Breast epithelium (tissue), 4 donors: ENCODE data around the gene PALLD. TPM values are rescaled to one million over a fixed set of nuclear protein-coding genes. Genes with fewer than 3 reads are reported as not detected.

Source experiments
- DNase-seq, 2 donors: peaks; one replicate each; pipeline ENCODE4 v3.0.0-alpha.2; 2019; ENCODE audit warnings: low spot score in 2 of 2
- H3K27ac ChIP-seq, 2 donors: fragments of 200-600 bp; sonication (generic) in 1 of 2; one replicate each; pipeline ENCODE4 v1.5.1; 2016 to 2019; ENCODE audit warnings: mild to moderate bottlenecking in 1 of 2
- H3K27me3 ChIP-seq, 2 donors: fragments of 200-600 bp; sonication (generic) in 1 of 2; one replicate each; pipeline versions ENCODE4 v1.5.1 to v1.6.0; 2017 to 2019; ENCODE audit warnings: control low read depth in 1 of 2, mild to moderate bottlenecking in 1 of 2
- H3K36me3 ChIP-seq: fragments of 200-600 bp; one replicate; pipeline ENCODE4 v1.5.1; 2019
- H3K4me1 ChIP-seq, 2 donors: fragments of 200-600 bp; sonication (generic); one replicate each; pipeline ENCODE4 v1.5.1; 2016 to 2019; ENCODE audit warnings: control low read depth in 1 of 2
- H3K4me3 ChIP-seq, 3 donors: fragments of 200-600 bp; sonication (generic); 1 replicate in 2 of 3; 2 replicates in 1 of 3; pipeline ENCODE4 v1.5.1; 2016 to 2019; ENCODE audit warnings: mild to moderate bottlenecking in 3 of 3, moderate library complexity in 2 of 3
- H3K9me3 ChIP-seq, 2 donors: fragments of 200-600 bp; sonication (generic) in 1 of 2; one replicate each; pipeline ENCODE4 v1.5.1; 2016 to 2019; ENCODE audit warnings: control low read depth in 1 of 2
- CTCF ChIP-seq, 3 donors: fragments of 450-650 bp; IDR thresholded peaks; one replicate each; pipeline ENCODE4 v1.5.1; 2016 to 2017; ENCODE audit warnings: antibody characterized with exemption in 3 of 3, mild to moderate bottlenecking in 3 of 3, moderate library complexity in 3 of 3
- POLR2A ChIP-seq: fragments of 450-650 bp; IDR thresholded peaks from one replicate; pipeline ENCODE4 v1.6.1; 2016; ENCODE audit warnings: antibody characterized with exemption, mild to moderate bottlenecking, moderate library complexity
- POLR2AphosphoS5 ChIP-seq, 3 donors: sonication (generic); formaldehyde crosslinking; IDR thresholded peaks; one replicate each; pipeline ENCODE4 v1.6.1; 2017; ENCODE audit warnings: antibody characterized with exemption in 3 of 3
- intact Hi-C: fragments of 100-400 bp; cut with DNase I; formaldehyde crosslinking; loops from one replicate; pipeline ENCODE4 v1.15.1; 2023; ENCODE audit warnings: low total_unique reads
- total RNA-seq, 3 donors: library from RNA; depleted of rRNA; stranded (reverse); fragments of >200 nt; gene quantifications; one replicate each; pipeline ENCODE4 v1.1.0, GENCODE V29; 2016

The PALLD gene
- total RNA-seq, 3 donors from 2014 or later, result 96.0 to 186 (median 174) TPM

GRCh38 chr4:168955674-168956073, 458.8 kb downstream of the PALLD start:
- Histone ChIP-seq H3K27me3 (no peaks in the 10 kb centered on the region), H3K4me3 (no peak overlapping the region), H3K36me3 (no peaks in the 10 kb centered on the region), H3K4me1 (no peaks in the 10 kb centered on the region), H3K9me3 (no peaks in the 10 kb centered on the region), H3K27ac (no peak overlapping the region)
- intact Hi-C loops, result no loop called here
- no peak for DNase-seq
- no peak for TF ChIP-seq CTCF (IDR thresholded peaks at IDR 0.05)
- no peak for TF ChIP-seq POLR2AphosphoS5 (IDR thresholded peaks at IDR 0.05)
- no peak for TF ChIP-seq POLR2A

DNA sequence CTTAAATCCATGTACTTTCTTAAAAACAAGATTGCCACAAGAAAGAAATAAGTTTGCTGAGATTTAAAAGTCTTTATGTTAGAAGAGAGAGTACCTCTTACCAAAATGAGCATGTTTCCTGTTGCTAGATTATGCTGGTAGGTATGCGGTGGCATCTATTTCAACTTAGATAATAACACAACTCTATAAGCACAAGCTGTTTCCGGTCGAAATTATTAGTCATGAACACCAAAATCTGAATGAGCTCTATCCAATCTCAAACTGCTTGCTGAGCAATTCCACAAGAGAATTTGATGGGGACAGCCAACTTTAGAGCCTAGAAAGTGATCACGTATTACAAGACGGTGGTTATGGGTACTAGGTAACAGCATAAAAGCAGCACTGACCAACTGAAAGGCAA, 463.9 kb downstream of the PALLD start:
- intact Hi-C loops, result no loop called here

GRCh38 chr4:168972596-168972995, 475.7 kb downstream of the PALLD start:
- no peak overlapping the region for H3K27ac ChIP-seq
- H3K4me1 ChIP-seq, result no peaks in the 10 kb centered on the region
- TF ChIP-seq CTCF (IDR thresholded peaks at IDR 0.05), result no peak
- TF ChIP-seq POLR2AphosphoS5 (IDR thresholded peaks at IDR 0.05), result no peak
- TF ChIP-seq POLR2A, result no peak
- H3K36me3 ChIP-seq, result no peaks in the 10 kb centered on the region
- no peaks in the 10 kb centered on the region for H3K27me3 ChIP-seq
- intact Hi-C loops, result no loop called here
- no peak for DNase-seq
- peaks cover 0 to 12% of the 10 kb centered on the region in 2 donors for H3K9me3 ChIP-seq
- no peak overlapping the region for H3K4me3 ChIP-seq

More for the DNA sequence above, 463.9 kb downstream of the PALLD start:
- no peak for DNase-seq
- H3K4me1 ChIP-seq, result no peaks in the 10 kb centered on the region
- H3K4me3 ChIP-seq, result no peak overlapping the region
- H3K9me3 ChIP-seq, result no peaks in the 10 kb centered on the region
- no peak overlapping the region for H3K27ac ChIP-seq
- TF ChIP-seq POLR2AphosphoS5 (IDR thresholded peaks at IDR 0.05), result no peak
- no peak for TF ChIP-seq POLR2A
- no peak for TF ChIP-seq CTCF (IDR thresholded peaks at IDR 0.05)
- no peaks in the 10 kb centered on the region for H3K27me3 ChIP-seq
- no peaks in the 10 kb centered on the region for H3K36me3 ChIP-seq

Other genes with a start within 250 kb of the PALLD start
- gene DDX60, start 178.3 kb upstream of the PALLD start, total RNA-seq, result 10 to 100 TPM in 2 of 3 donors, 1 to 10 TPM in 1; 9.5 to 19.5 (median 11.0) TPM
- 10 to 100 TPM; 13.4 to 21.0 (median 18.4) TPM for gene DDX60L, start 16.6 kb upstream of the PALLD start, total RNA-seq